ENCODE measurements around the gene AQP12B.
A peak's percentile ranks its signal among the peaks of the same experiment; 100 is the strongest.
"Not testable (repeated sequence)": the region's sequence is repeated elsewhere in the genome, so short reads cannot be mapped to it uniquely, and the experiment has no call there.

Gene AQP12B

GRCh38 chr2:240683329-240683979, 769 bp upstream of the AQP12B start:
- not testable (repeated sequence) for H3K27me3 ChIP-seq (ENCODE audit: control insufficient read depth in 2 of 2, insufficient read depth in 2 of 2, low read length in 2 of 2); H3K9me3 ChIP-seq (ENCODE audit: control insufficient read depth in 2 of 2, low read length in 2 of 2); H3K36me3 ChIP-seq (ENCODE audit: control insufficient read depth in 2 of 2, insufficient read depth in 2 of 2, low read length in 2 of 2)
- Histone ChIP-seq H3K4me1 (ENCODE audit: control insufficient read depth in 2 of 2, insufficient read depth in 2 of 2, low read length in 2 of 2) (peaks cover 13 to 23% of the 10 kb centered on the region in 2 donors), H3K9ac (ENCODE audit: low read depth in 1 of 2, low read length in 2 of 2) (peak overlapping the region in 1 of 2 donors; percentile 73), H3K4me3 (ENCODE audit: low read length in 2 of 2) (peak overlapping the region; percentile 54 to 71), H3K27ac (ENCODE audit: low read depth in 2 of 2, low read length in 2 of 2) (peak overlapping the region in 1 of 2 donors; percentile 75)

GRCh38 chr2:240680185-240680584, 2.5 kb downstream of the AQP12B start:
- not testable (repeated sequence) for H3K9me3 ChIP-seq (ENCODE audit: control insufficient read depth in 2 of 2, low read length in 2 of 2); H3K36me3 ChIP-seq (ENCODE audit: control insufficient read depth in 2 of 2, insufficient read depth in 2 of 2, low read length in 2 of 2); H3K27me3 ChIP-seq (ENCODE audit: control insufficient read depth in 2 of 2, insufficient read depth in 2 of 2, low read length in 2 of 2); H3K9ac ChIP-seq (ENCODE audit: low read depth in 1 of 2, low read length in 2 of 2); H3K4me3 ChIP-seq (ENCODE audit: low read length in 2 of 2); H3K27ac ChIP-seq (ENCODE audit: low read depth in 2 of 2, low read length in 2 of 2)
- H3K4me1 ChIP-seq (ENCODE audit: control insufficient read depth in 2 of 2, insufficient read depth in 2 of 2, low read length in 2 of 2), result peaks cover 0 to 11% of the 10 kb centered on the region in 2 donors

GRCh38 chr2:240678909-240679308, 3.8 kb downstream of the AQP12B start:
- H3K9ac ChIP-seq (ENCODE audit: low read depth in 1 of 2, low read length in 2 of 2); H3K9me3 ChIP-seq (ENCODE audit: control insufficient read depth in 2 of 2, low read length in 2 of 2); H3K4me3 ChIP-seq (ENCODE audit: low read length in 2 of 2); H3K27ac ChIP-seq (ENCODE audit: low read depth in 2 of 2, low read length in 2 of 2); H3K4me1 ChIP-seq (ENCODE audit: control insufficient read depth in 2 of 2, insufficient read depth in 2 of 2, low read length in 2 of 2); H3K36me3 ChIP-seq (ENCODE audit: control insufficient read depth in 2 of 2, insufficient read depth in 2 of 2, low read length in 2 of 2); H3K27me3 ChIP-seq (ENCODE audit: control insufficient read depth in 2 of 2, insufficient read depth in 2 of 2, low read length in 2 of 2): not testable (repeated sequence)

GRCh38 chr2:240678043-240678442, 4.6 kb downstream of the AQP12B start:
- not testable (repeated sequence) for H3K9me3 ChIP-seq (ENCODE audit: control insufficient read depth in 2 of 2, low read length in 2 of 2); H3K4me1 ChIP-seq (ENCODE audit: control insufficient read depth in 2 of 2, insufficient read depth in 2 of 2, low read length in 2 of 2); H3K36me3 ChIP-seq (ENCODE audit: control insufficient read depth in 2 of 2, insufficient read depth in 2 of 2, low read length in 2 of 2); H3K27ac ChIP-seq (ENCODE audit: low read depth in 2 of 2, low read length in 2 of 2); H3K9ac ChIP-seq (ENCODE audit: low read depth in 1 of 2, low read length in 2 of 2); H3K4me3 ChIP-seq (ENCODE audit: low read length in 2 of 2); H3K27me3 ChIP-seq (ENCODE audit: control insufficient read depth in 2 of 2, insufficient read depth in 2 of 2, low read length in 2 of 2)

- not testable (repeated sequence) for H3K27ac ChIP-seq (ENCODE audit: low read depth in 2 of 2, low read length in 2 of 2); H3K4me3 ChIP-seq (ENCODE audit: low read length in 2 of 2); H3K27me3 ChIP-seq (ENCODE audit: control insufficient read depth in 2 of 2, insufficient read depth in 2 of 2, low read length in 2 of 2); H3K36me3 ChIP-seq (ENCODE audit: control insufficient read depth in 2 of 2, insufficient read depth in 2 of 2, low read length in 2 of 2); H3K4me1 ChIP-seq (ENCODE audit: control insufficient read depth in 2 of 2, insufficient read depth in 2 of 2, low read length in 2 of 2); H3K9me3 ChIP-seq (ENCODE audit: control insufficient read depth in 2 of 2, low read length in 2 of 2); H3K9ac ChIP-seq (ENCODE audit: low read depth in 1 of 2, low read length in 2 of 2)
Measured at GRCh38 chr2:240675345-240675744, 7.3 kb downstream of the AQP12B start.

- H3K27ac ChIP-seq (ENCODE audit: low read depth in 2 of 2, low read length in 2 of 2); H3K27me3 ChIP-seq (ENCODE audit: control insufficient read depth in 2 of 2, insufficient read depth in 2 of 2, low read length in 2 of 2); H3K4me3 ChIP-seq (ENCODE audit: low read length in 2 of 2); H3K4me1 ChIP-seq (ENCODE audit: control insufficient read depth in 2 of 2, insufficient read depth in 2 of 2, low read length in 2 of 2); H3K9ac ChIP-seq (ENCODE audit: low read depth in 1 of 2, low read length in 2 of 2); H3K36me3 ChIP-seq (ENCODE audit: control insufficient read depth in 2 of 2, insufficient read depth in 2 of 2, low read length in 2 of 2); H3K9me3 ChIP-seq (ENCODE audit: control insufficient read depth in 2 of 2, low read length in 2 of 2): not testable (repeated sequence)
Measured at GRCh38 chr2:240674461-240675184, 8.1 kb downstream of the AQP12B start.

- Histone ChIP-seq H3K27ac (ENCODE audit: low read depth in 2 of 2, low read length in 2 of 2) (no peak overlapping the region), H3K4me1 (ENCODE audit: control insufficient read depth in 2 of 2, insufficient read depth in 2 of 2, low read length in 2 of 2) (no peaks in the 10 kb centered on the region), H3K9ac (ENCODE audit: low read depth in 1 of 2, low read length in 2 of 2) (no peak overlapping the region), H3K4me3 (ENCODE audit: low read length in 2 of 2) (no peak overlapping the region), H3K27me3 (ENCODE audit: control insufficient read depth in 2 of 2, insufficient read depth in 2 of 2, low read length in 2 of 2) (peaks cover 4 to 6% of the 10 kb centered on the region in 2 donors), H3K36me3 (ENCODE audit: control insufficient read depth in 2 of 2, insufficient read depth in 2 of 2, low read length in 2 of 2) (no peaks in the 10 kb centered on the region), H3K9me3 (ENCODE audit: control insufficient read depth in 2 of 2, low read length in 2 of 2) (no peaks in the 10 kb centered on the region)
Measured at GRCh38 chr2:240672701-240673190, 9.9 kb downstream of the AQP12B start.

- H3K9ac ChIP-seq (ENCODE audit: low read depth in 1 of 2, low read length in 2 of 2), result no peak overlapping the region
- no peaks in the 10 kb centered on the region for H3K9me3 ChIP-seq (ENCODE audit: control insufficient read depth in 2 of 2, low read length in 2 of 2)
- peaks cover 4 to 9% of the 10 kb centered on the region in 2 donors for H3K27me3 ChIP-seq (ENCODE audit: control insufficient read depth in 2 of 2, insufficient read depth in 2 of 2, low read length in 2 of 2)
- no peaks in the 10 kb centered on the region for H3K4me1 ChIP-seq (ENCODE audit: control insufficient read depth in 2 of 2, insufficient read depth in 2 of 2, low read length in 2 of 2)
- H3K4me3 ChIP-seq (ENCODE audit: low read length in 2 of 2), result no peak overlapping the region
- H3K36me3 ChIP-seq (ENCODE audit: control insufficient read depth in 2 of 2, insufficient read depth in 2 of 2, low read length in 2 of 2), result no peaks in the 10 kb centered on the region
- H3K27ac ChIP-seq (ENCODE audit: low read depth in 2 of 2, low read length in 2 of 2), result no peak overlapping the region
Measured at GRCh38 chr2:240672076-240672700, 10.5 kb downstream of the AQP12B start.

GRCh38 chr2:240670950-240671349, 11.7 kb downstream of the AQP12B start:
- Histone ChIP-seq H3K4me3 (ENCODE audit: low read length in 2 of 2) (no peak overlapping the region), H3K9ac (ENCODE audit: low read depth in 1 of 2, low read length in 2 of 2) (no peak overlapping the region), H3K4me1 (ENCODE audit: control insufficient read depth in 2 of 2, insufficient read depth in 2 of 2, low read length in 2 of 2) (no peaks in the 10 kb centered on the region), H3K9me3 (ENCODE audit: control insufficient read depth in 2 of 2, low read length in 2 of 2) (no peaks in the 10 kb centered on the region), H3K36me3 (ENCODE audit: control insufficient read depth in 2 of 2, insufficient read depth in 2 of 2, low read length in 2 of 2) (no peaks in the 10 kb centered on the region), H3K27me3 (ENCODE audit: control insufficient read depth in 2 of 2, insufficient read depth in 2 of 2, low read length in 2 of 2) (peaks cover 4 to 9% of the 10 kb centered on the region in 2 donors), H3K27ac (ENCODE audit: low read depth in 2 of 2, low read length in 2 of 2) (no peak overlapping the region)

GRCh38 chr2:240670402-240670801, 12.3 kb downstream of the AQP12B start:
- H3K27me3 ChIP-seq (ENCODE audit: control insufficient read depth in 2 of 2, insufficient read depth in 2 of 2, low read length in 2 of 2), result peaks cover 4 to 9% of the 10 kb centered on the region in 2 donors
- H3K4me1 ChIP-seq (ENCODE audit: control insufficient read depth in 2 of 2, insufficient read depth in 2 of 2, low read length in 2 of 2), result no peaks in the 10 kb centered on the region
- H3K36me3 ChIP-seq (ENCODE audit: control insufficient read depth in 2 of 2, insufficient read depth in 2 of 2, low read length in 2 of 2), result no peaks in the 10 kb centered on the region
- H3K9me3 ChIP-seq (ENCODE audit: control insufficient read depth in 2 of 2, low read length in 2 of 2), result no peaks in the 10 kb centered on the region
- no peak overlapping the region for H3K9ac ChIP-seq (ENCODE audit: low read depth in 1 of 2, low read length in 2 of 2)
- no peak overlapping the region for H3K4me3 ChIP-seq (ENCODE audit: low read length in 2 of 2)
- no peak overlapping the region for H3K27ac ChIP-seq (ENCODE audit: low read depth in 2 of 2, low read length in 2 of 2)
